ENCODE data around the gene SYT1. TPM values are rescaled to one million over a fixed set of nuclear protein-coding genes. Genes with fewer than 3 reads are reported as not detected.

SYT1 gene
- total RNA-seq, 1 donor from 2014 or later: not detected

DNA sequence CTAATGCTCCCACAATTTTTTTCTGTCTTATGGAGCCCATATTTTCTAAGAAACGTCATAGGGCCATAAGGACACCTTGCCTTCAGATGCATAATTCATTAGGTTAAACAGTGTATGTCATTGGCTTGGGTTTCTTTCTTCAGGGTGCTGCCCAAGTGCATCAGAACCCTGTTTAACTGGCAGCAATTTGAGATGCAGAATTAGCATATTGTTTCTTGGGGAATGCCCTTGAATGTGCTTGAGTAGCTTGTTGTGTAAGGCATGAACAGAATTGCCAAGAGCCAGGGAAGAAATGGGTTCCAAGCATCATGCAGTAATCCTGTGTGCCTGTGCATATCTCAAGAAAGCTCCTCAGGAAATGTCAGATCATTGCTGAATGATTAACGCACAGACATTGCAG lies 277.2 kb downstream of the SYT1 start:
- H3K4me3 Mint-ChIP-seq (ENCODE audit: low read depth): no peak overlapping the region
- no peaks in the 10 kb centered on the region for H3K9me3 Mint-ChIP-seq
- no peaks in the 10 kb centered on the region for H3K4me1 Mint-ChIP-seq (ENCODE audit: low read depth)
- H3K27ac Mint-ChIP-seq: no peak overlapping the region
- no peaks in the 10 kb centered on the region for H3K36me3 Mint-ChIP-seq (ENCODE audit: low read depth)
- no peaks in the 10 kb centered on the region for H3K27me3 Mint-ChIP-seq (ENCODE audit: low read depth)
- no peak for DNase-seq (ENCODE audit: low spot score)
- intact Hi-C loops (cut with micrococcal nuclease): no loop called here

DNA sequence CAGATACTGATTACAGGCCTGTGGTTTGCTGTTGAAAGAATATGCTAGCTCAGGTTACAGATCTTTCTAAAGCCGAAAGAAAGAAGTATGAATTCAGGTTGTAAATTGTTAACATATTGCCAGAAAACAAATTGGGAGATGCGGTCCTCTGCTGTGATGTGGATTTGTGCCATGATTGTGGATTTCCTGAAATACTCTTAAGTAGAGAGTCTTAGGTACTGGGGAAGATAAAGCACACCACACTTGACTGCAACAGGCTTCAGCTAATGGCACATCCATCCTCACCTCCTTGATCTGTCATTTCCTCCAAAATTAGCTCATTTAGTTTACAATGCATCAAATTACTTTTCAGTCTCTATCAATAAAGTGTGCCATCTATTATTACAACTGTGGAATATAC lies 279.2 kb downstream of the SYT1 start:
- no peaks in the 10 kb centered on the region for H3K27me3 Mint-ChIP-seq (ENCODE audit: low read depth)
- no peaks in the 10 kb centered on the region for H3K4me1 Mint-ChIP-seq (ENCODE audit: low read depth)
- no peak for DNase-seq (ENCODE audit: low spot score)
- intact Hi-C loops (cut with micrococcal nuclease): no loop called here
- H3K36me3 Mint-ChIP-seq (ENCODE audit: low read depth): no peaks in the 10 kb centered on the region
- H3K27ac Mint-ChIP-seq: no peak overlapping the region
- no peaks in the 10 kb centered on the region for H3K9me3 Mint-ChIP-seq
- H3K4me3 Mint-ChIP-seq (ENCODE audit: low read depth): no peak overlapping the region

DNA sequence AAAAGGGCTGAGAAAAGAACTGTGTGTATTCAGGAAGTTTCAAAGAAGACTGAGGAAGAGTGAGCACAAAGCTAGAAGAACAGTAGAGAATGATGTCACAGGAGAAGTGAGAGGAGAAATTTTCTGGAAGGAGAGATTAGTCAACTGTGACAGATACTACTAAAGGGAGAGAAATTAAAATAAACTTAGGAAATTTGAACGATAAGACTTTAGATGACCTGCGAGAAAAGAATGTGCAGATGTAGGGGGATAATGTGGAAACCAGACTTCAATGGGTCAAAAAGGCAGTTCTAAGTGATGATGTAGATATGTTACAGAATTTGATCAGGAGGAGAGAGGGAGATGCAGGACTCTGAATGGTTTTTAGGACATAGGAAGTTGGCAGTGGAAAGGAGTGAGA lies 287.4 kb downstream of the SYT1 start:
- H3K27ac Mint-ChIP-seq: no peak overlapping the region
- H3K9me3 Mint-ChIP-seq: peaks cover 8% of the 10 kb centered on the region
- no peak overlapping the region for H3K4me3 Mint-ChIP-seq (ENCODE audit: low read depth)
- no peaks in the 10 kb centered on the region for H3K4me1 Mint-ChIP-seq (ENCODE audit: low read depth)
- H3K36me3 Mint-ChIP-seq (ENCODE audit: low read depth): no peaks in the 10 kb centered on the region
- no peaks in the 10 kb centered on the region for H3K27me3 Mint-ChIP-seq (ENCODE audit: low read depth)
- intact Hi-C loops (cut with micrococcal nuclease): no loop called here
- DNase-seq (ENCODE audit: low spot score): no peak

GRCh38 chr12:79155683-79156082 lies 291.1 kb downstream of the SYT1 start:
- Mint-ChIP-seq H3K36me3 (ENCODE audit: low read depth) (no peaks in the 10 kb centered on the region), H3K27me3 (ENCODE audit: low read depth) (no peaks in the 10 kb centered on the region), H3K9me3 (peaks cover 8% of the 10 kb centered on the region), H3K27ac (no peak overlapping the region), H3K4me3 (ENCODE audit: low read depth) (no peak overlapping the region), H3K4me1 (ENCODE audit: low read depth) (no peaks in the 10 kb centered on the region)
- intact Hi-C loops (cut with micrococcal nuclease): no loop called here
- no peak for DNase-seq (ENCODE audit: low spot score)

GRCh38 chr12:79156846-79157463 lies 292.4 kb downstream of the SYT1 start:
- no peak overlapping the region for H3K4me3 Mint-ChIP-seq (ENCODE audit: low read depth)
- no peaks in the 10 kb centered on the region for H3K4me1 Mint-ChIP-seq (ENCODE audit: low read depth)
- peaks cover 6% of the 10 kb centered on the region for H3K9me3 Mint-ChIP-seq
- no peak for DNase-seq (ENCODE audit: low spot score)
- no peaks in the 10 kb centered on the region for H3K27me3 Mint-ChIP-seq (ENCODE audit: low read depth)
- intact Hi-C loops (cut with micrococcal nuclease): no loop called here
- no peaks in the 10 kb centered on the region for H3K36me3 Mint-ChIP-seq (ENCODE audit: low read depth)
- H3K27ac Mint-ChIP-seq: no peak overlapping the region

DNA sequence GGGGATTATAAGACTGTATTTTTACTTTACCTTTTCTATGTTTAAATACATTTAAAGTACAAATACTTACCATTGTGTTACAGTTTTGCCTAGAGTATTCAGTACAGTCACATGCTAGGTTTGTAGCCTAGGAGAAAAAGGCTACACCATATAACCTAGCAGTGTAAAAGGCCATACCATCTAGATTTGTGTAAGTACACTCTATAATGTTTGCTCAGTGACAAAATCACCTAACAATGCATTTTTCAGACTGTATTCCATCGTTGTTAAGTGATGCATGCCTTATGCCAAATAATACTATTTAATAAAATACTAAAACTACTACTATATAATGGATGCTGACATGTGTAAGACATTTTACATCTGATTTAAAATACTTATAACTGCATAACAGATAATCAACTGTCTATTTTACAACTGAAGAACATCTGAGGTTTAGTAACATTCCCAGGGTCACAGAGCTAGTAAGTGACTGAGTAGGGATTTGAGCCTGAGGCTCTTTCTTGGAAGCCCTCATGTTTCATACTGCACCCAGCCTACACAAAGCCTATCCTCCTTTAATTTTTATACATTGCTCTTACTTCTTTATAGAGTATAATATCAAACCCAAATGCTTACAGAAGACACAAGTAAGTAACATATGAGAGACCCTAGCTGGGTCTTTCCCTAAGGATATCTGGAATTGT lies 296.8 kb downstream of the SYT1 start:
- Mint-ChIP-seq H3K27ac (no peak overlapping the region), H3K4me1 (ENCODE audit: low read depth) (no peaks in the 10 kb centered on the region), H3K27me3 (ENCODE audit: low read depth) (no peaks in the 10 kb centered on the region), H3K36me3 (ENCODE audit: low read depth) (no peaks in the 10 kb centered on the region), H3K9me3 (no peaks in the 10 kb centered on the region), H3K4me3 (ENCODE audit: low read depth) (no peak overlapping the region)
- DNase-seq (ENCODE audit: low spot score): no peak
- intact Hi-C loops (cut with micrococcal nuclease): no loop called here

GRCh38 chr12:79162147-79162772 lies 297.7 kb downstream of the SYT1 start:
- H3K4me3 Mint-ChIP-seq (ENCODE audit: low read depth): no peak overlapping the region
- no peak for DNase-seq (ENCODE audit: low spot score)
- H3K36me3 Mint-ChIP-seq (ENCODE audit: low read depth): no peaks in the 10 kb centered on the region
- no peaks in the 10 kb centered on the region for H3K9me3 Mint-ChIP-seq
- H3K27me3 Mint-ChIP-seq (ENCODE audit: low read depth): no peaks in the 10 kb centered on the region
- intact Hi-C loops (cut with micrococcal nuclease): no loop called here
- no peak overlapping the region for H3K27ac Mint-ChIP-seq
- H3K4me1 Mint-ChIP-seq (ENCODE audit: low read depth): no peaks in the 10 kb centered on the region

DNA sequence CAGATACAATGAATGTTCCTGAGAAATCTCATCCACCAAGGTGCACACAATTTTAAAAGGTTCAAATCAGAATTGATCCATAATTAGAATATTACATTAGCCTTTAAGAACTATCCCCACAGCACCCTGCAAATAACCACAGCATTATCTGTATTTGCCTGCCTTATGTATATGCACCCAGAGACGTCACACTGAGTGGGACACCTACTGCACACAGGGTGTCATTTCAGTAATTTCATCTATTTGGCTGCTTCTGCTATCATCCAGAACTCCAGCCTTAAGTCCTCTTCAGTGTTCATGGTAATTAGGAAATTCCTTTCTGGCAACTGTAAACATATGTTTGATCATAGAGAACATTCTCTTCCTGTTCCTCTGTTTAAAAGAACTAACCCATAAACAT lies 298.4 kb downstream of the SYT1 start:
- H3K4me1 Mint-ChIP-seq (ENCODE audit: low read depth): no peaks in the 10 kb centered on the region
- no peak overlapping the region for H3K4me3 Mint-ChIP-seq (ENCODE audit: low read depth)
- no peak for DNase-seq (ENCODE audit: low spot score)
- no peaks in the 10 kb centered on the region for H3K27me3 Mint-ChIP-seq (ENCODE audit: low read depth)
- H3K36me3 Mint-ChIP-seq (ENCODE audit: low read depth): no peaks in the 10 kb centered on the region
- H3K27ac Mint-ChIP-seq: no peak overlapping the region
- H3K9me3 Mint-ChIP-seq: no peaks in the 10 kb centered on the region
- intact Hi-C loops (cut with micrococcal nuclease): no loop called here

GRCh38 chr12:79164890-79165289 lies 300.3 kb downstream of the SYT1 start:
- intact Hi-C loops (cut with micrococcal nuclease): no loop called here
- H3K27me3 Mint-ChIP-seq (ENCODE audit: low read depth): no peaks in the 10 kb centered on the region
- H3K4me3 Mint-ChIP-seq (ENCODE audit: low read depth): no peak overlapping the region
- no peaks in the 10 kb centered on the region for H3K9me3 Mint-ChIP-seq
- H3K27ac Mint-ChIP-seq: no peak overlapping the region
- H3K36me3 Mint-ChIP-seq (ENCODE audit: low read depth): no peaks in the 10 kb centered on the region
- no peak for DNase-seq (ENCODE audit: low spot score)
- no peaks in the 10 kb centered on the region for H3K4me1 Mint-ChIP-seq (ENCODE audit: low read depth)

DNA sequence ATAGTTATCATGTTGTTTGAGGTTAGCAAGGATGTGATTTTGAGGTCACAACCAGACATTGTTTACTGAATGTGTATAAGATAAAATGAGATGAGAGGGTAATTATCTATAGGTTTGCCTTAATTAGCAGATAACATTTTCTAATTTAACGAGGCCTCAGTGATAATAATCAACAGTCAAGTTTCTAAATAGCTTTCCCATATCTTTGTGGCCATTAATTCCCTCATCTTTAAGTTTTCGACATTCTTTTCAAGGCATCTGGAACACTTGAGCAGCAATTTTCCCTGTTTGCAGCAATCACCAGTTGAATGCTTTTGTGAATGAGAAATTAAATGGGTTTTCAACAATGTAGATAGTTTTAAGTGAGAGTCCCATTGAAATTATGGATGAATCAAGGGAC lies 304.1 kb downstream of the SYT1 start:
- Mint-ChIP-seq H3K27ac (no peak overlapping the region), H3K36me3 (ENCODE audit: low read depth) (no peaks in the 10 kb centered on the region), H3K4me3 (ENCODE audit: low read depth) (no peak overlapping the region), H3K4me1 (ENCODE audit: low read depth) (no peaks in the 10 kb centered on the region), H3K27me3 (ENCODE audit: low read depth) (no peaks in the 10 kb centered on the region), H3K9me3 (no peaks in the 10 kb centered on the region)
- DNase-seq (ENCODE audit: low spot score): no peak
- intact Hi-C loops (cut with micrococcal nuclease): no loop called here

DNA sequence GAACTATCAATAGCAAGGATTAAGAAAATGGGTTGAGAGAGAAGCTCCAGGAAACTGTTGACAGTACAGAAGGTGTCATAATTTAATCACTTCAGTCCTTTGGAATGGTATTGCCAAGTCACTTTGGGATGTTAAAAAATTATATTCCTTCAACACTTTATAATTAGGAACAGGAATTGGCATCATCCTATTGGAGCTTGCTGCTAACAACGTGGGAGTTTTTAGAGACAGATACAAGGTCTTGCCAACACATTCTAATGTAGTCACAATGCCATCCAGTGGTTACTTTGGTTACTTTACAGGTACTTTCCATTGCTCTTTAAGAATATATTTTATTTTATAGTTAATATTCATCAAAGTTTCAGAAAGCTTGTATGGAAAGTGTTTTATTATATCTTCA lies 310.1 kb downstream of the SYT1 start:
- Mint-ChIP-seq H3K9me3 (peaks cover 5% of the 10 kb centered on the region), H3K27ac (no peak overlapping the region), H3K4me3 (ENCODE audit: low read depth) (no peak overlapping the region), H3K27me3 (ENCODE audit: low read depth) (no peaks in the 10 kb centered on the region), H3K4me1 (ENCODE audit: low read depth) (no peaks in the 10 kb centered on the region), H3K36me3 (ENCODE audit: low read depth) (no peaks in the 10 kb centered on the region)
- no peak for DNase-seq (ENCODE audit: low spot score)
- intact Hi-C loops (cut with micrococcal nuclease): no loop called here

- Mint-ChIP-seq H3K4me3 (ENCODE audit: low read depth) (no peak overlapping the region), H3K4me1 (ENCODE audit: low read depth) (no peaks in the 10 kb centered on the region), H3K27ac (no peak overlapping the region), H3K27me3 (ENCODE audit: low read depth) (no peaks in the 10 kb centered on the region), H3K9me3 (peaks cover 13% of the 10 kb centered on the region), H3K36me3 (ENCODE audit: low read depth) (no peaks in the 10 kb centered on the region)
- intact Hi-C loops (cut with micrococcal nuclease): no loop called here
- DNase-seq (ENCODE audit: low spot score): no peak
Observed at GRCh38 chr12:79183003-79183402, 318.4 kb downstream of the SYT1 start.

- H3K4me1 Mint-ChIP-seq (ENCODE audit: low read depth): no peaks in the 10 kb centered on the region
- intact Hi-C loops (cut with micrococcal nuclease): no loop called here
- peaks cover 10% of the 10 kb centered on the region for H3K9me3 Mint-ChIP-seq
- DNase-seq (ENCODE audit: low spot score): no peak
- H3K4me3 Mint-ChIP-seq (ENCODE audit: low read depth): no peak overlapping the region
- H3K27me3 Mint-ChIP-seq (ENCODE audit: low read depth): no peaks in the 10 kb centered on the region
- no peak overlapping the region for H3K27ac Mint-ChIP-seq
- H3K36me3 Mint-ChIP-seq (ENCODE audit: low read depth): no peaks in the 10 kb centered on the region
Observed at GRCh38 chr12:79183926-79184325, 319.4 kb downstream of the SYT1 start.

All from activated T-helper 2 cell treated with anti-CD3 and anti-CD28 coated beads, Interferon-gamma antibody, Interleukin-2, Interleukin-4, amounts not matched to agents 10 μg/mL and 5 μg/mL and 100 μg/mL, durations not matched to agents 14 hours and 24 hours and 36 hours (primary cell).